ENCODE results near the gene PRELID2.

DNA sequence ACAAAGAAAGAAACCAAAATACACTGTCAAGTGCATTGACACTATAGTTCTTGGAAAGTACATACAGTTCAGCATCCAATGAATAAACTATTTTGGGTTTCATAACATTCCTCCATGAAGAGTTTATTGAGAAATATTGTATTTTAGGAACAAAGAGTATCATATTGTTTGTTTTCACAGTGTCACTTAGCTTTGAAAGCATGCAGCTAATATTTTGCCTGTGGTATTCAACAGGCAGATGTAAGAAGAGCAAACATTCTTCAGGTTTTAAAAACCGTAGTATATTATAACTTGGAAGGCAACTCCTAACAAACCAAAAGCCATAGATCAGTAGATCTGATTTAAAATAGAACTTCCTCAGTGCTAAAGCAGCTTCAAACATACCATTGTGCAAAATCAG, 4.5 kb downstream of the PRELID2 start:
- TF ChIP-seq, protein P1, sequence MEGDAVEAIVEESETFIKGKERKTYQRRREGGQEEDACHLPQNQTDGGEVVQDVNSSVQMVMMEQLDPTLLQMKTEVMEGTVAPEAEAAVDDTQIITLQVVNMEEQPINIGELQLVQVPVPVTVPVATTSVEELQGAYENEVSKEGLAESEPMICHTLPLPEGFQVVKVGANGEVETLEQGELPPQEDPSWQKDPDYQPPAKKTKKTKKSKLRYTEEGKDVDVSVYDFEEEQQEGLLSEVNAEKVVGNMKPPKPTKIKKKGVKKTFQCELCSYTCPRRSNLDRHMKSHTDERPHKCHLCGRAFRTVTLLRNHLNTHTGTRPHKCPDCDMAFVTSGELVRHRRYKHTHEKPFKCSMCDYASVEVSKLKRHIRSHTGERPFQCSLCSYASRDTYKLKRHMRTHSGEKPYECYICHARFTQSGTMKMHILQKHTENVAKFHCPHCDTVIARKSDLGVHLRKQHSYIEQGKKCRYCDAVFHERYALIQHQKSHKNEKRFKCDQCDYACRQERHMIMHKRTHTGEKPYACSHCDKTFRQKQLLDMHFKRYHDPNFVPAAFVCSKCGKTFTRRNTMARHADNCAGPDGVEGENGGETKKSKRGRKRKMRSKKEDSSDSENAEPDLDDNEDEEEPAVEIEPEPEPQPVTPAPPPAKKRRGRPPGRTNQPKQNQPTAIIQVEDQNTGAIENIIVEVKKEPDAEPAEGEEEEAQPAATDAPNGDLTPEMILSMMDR (IDR thresholded peaks at IDR 0.05), result no peak
- TF ChIP-seq POLR2A (IDR thresholded peaks at IDR 0.05), result no peak

All from uterus (tissue), 2 donors.